Measurements from ENCODE around the gene MINDY2.
A peak's percentile ranks its signal among the peaks of the same experiment; 100 is the strongest.
"Not testable (repeated sequence)": the region's sequence is repeated elsewhere in the genome, so short reads cannot be mapped to it uniquely, and the experiment has no call there.

Gene MINDY2

DNA sequence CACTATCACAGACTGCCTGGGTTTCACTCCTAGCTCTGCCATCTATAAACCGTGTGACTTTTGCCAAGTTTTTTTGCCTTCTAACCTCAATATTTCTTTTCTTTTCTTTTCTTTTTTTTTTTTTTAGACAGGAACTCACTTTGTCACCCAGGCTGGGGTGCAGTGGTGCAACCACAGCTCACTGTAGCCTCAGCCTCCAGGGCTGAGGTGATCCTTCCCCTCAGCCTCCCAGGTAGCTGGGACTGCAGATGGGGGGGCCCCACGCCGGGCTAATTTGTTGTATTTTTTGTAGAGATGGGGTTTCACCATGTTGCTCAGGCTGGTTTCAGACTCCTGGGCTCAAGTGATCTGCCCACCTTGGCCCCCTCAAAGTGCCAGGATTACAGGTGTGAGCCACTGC, 18.4 kb upstream of the MINDY2 start:
- no peak for DNase-seq

DNA sequence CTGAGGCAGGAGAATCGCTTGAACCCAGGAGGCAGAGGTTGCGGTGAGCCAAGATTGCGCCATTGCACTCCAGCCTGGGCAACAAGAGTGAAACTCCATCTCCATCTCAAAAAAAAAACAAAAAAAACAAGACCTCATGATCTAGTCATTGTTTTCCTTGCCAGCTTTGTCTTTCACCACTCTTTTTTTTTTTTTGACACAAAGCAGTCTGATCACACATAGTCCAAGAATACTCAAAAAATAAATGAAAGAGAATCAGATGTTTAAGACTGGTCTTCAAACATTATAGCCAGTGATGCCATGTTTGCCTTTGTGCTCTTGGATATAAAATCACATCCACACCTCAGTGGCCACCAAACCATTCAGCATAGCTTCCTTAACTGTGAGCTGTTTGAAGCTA, 15.8 kb upstream of the MINDY2 start:
- DNase-seq = no peak

DNA sequence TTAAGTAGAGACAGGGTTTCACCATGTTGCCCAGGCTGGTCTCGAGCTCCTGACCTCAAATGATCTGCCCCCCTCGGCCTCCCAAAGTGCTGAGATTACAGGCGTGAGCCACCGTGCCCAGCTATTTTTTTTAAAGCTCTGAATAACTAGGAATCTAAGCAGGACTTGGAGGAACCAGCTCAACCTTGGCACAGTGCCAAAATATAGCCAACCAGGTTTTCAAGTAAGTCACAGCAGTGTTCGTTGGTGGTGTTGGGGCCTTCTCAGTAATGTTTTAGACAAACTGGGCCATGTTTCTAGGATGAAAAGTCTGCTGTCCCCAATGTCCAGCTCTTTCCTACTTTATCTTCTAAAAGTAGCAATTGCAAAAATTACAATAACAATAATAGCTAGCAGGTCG, 15.1 kb upstream of the MINDY2 start:
- DNase-seq = no peak

DNA sequence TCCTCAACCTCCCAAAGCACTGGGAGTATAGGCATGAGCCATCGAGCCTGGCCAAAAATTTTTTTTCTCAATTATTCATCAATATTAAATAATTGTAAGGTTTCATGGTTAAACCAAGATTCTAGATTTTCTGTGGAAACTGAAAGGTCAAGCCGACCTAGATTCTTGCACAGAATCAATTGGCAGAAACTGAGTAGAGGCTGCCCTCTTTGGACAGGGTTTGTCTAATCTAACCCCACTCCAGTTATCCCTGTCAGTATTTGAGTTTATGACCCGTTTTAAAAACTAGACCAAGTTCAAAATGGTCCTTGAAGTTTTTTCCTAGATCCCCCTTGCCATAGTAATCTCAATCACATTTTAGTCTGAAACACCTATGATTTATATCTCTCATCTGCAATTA, 13.0 kb upstream of the MINDY2 start:
- DNase-seq = no peak

DNA sequence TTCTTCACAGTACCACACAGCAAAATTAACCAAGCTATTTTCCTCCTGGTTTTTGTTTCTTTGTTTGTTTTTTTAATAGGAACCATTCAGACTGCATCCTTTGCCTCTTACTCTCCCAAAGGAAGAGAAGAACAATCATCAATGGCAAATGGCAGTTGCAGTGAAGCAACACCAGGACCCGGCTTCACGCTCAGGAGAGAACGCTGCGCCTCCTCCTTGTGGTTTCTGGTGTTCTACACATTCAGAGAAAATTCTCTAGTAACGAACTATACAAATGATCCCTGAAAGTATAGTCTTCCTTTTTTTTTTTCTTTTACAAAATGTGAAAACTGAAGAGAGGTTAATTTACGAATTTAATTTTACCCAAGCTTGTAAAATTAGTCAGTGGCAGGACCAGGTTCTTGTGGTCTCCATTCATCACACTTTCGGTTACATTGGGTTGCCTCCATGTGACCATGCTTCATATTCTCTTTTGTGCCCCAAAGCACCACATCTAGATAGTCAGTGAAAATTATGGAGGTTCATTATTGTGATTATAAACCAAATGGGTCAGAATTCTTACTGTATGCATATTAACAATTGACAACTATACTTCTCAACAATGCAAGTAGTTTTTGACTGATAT, 10.6 kb upstream of the MINDY2 start:
- DNase-seq = no peak

DNA sequence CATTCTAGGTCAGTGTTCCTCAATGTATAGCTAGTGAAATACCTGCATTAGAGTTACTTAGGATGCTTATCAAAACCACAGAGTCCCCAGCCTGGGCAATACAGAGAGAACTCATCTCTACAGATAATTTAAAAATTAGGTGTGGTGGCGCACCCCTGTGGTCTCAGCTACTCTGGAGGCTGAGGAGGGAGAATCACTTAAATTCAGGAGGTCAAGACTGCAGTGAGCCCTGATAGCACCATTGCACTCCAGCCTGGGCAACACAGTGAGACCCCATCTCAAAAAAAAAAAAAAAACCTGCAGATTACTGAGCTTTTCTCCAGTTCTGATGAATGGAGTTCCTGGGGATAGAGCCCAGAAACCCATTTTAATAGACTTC, 10.1 kb upstream of the MINDY2 start:
- DNase-seq = peak; percentile 23

DNA sequence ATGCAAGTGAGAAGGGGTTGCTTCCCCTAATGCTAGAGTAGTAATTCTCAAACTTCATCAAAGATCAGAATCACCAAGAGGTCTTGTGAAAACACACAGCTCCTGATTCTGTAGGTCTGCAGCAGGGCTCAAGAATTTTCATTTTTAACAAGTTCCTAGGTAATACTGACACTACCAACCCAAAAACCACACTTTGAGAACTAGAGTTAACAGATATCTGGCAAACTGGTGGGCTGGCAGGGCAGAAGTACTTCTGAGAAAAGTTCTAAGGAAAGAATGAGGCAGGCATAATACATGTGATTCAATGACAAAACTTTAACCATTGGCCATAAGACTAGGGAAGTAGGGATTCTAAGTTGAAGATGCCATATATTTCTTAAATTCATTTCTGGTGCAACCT, 8.8 kb upstream of the MINDY2 start:
- DNase-seq = no peak

DNA sequence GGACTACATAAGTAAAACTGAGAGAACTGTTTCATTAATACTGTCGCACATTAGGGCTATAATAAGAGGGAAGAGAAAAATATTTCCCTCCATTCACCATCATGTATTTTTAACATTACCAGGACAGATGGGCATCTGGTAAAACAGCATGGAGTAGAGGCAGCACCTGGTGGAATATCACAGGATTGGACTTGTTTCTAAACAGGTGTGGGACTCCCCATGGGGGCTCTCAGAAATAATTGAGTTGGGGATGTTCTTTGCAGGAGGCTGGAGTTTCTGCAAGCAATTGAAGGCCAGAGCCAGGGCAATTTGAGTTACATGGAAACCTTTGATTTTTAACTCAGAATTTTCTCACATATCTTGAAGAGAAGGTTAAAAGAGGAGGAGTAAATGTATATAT, 8.4 kb upstream of the MINDY2 start:
- DNase-seq = no peak

DNA sequence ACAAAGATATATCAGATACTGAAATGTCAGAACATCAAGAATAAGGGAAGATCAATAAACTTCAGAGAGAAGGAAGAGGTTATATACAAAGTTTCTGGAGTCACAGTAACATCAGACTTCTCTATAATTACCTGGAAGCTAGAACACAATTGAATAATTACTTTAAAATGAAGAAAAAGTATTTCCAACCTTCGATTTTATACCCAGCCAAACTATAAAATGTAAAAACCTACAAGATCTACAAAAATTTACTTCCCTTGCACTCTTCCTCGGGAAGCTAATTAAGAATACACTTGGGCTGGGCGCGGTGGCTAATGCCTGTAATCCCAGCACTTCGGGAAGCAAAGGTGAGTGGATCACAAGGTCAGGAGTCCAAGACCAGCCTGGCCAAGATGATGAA, 6.6 kb upstream of the MINDY2 start:
- no peak for DNase-seq

DNA sequence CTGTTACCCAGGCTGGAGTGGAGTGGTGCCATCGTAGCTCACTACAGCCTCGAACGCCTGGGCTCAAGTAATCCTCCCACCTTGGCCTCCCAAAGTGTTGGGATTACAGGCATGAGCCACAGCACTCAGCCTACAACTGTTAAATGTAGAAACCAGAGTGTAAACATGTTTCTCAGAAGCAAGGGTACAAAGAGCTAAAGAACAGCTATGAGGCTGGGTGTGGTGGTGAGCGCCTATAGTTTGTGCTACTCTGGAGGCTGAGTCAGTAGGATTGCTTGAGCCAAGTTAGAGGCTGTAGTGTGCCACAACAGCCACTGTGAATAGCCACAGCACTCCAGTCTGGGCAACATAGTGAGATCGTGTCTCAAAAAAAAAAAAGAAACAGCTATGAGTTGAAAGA, 4.8 kb upstream of the MINDY2 start:
- DNase-seq = no peak

DNA sequence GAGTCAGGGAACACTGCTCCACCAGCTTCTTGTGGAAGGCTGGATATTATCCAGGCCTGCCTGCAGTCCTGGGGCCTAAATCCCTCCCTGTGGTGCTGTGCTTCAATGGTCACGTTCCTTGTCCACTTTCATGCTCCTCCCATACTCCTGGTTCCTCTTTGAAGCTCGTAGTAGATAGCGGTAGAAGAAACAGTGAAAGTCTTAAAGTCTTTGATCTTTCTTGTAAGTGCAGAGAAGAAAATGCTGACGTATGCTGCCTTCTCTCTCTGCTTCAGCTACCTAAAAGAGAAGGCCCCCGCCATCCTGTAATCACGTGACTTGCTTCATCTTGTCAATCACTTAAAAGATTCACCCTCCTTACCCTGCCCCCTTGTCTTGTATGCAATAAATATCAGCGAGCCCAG, 2.5 kb upstream of the MINDY2 start:
- DNase-seq = peak; percentile 18

DNA sequence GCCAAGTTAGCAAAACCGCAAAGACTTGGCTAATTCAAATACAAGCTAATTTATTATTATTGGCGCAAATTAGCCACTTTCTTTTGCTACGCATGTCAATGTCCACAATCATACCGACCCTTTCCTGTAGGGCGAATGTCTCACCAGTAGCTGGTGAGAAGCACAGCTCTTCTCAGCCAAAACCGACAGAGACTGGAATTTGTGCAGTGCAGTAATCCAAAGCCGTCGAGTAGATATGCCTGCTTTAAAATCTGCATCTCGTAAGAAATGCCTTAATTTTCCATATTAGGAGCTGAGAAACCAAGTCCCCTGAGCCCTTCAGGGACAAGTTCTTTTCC, 614 bp upstream of the MINDY2 start:
- DNase-seq = no peak

DNA sequence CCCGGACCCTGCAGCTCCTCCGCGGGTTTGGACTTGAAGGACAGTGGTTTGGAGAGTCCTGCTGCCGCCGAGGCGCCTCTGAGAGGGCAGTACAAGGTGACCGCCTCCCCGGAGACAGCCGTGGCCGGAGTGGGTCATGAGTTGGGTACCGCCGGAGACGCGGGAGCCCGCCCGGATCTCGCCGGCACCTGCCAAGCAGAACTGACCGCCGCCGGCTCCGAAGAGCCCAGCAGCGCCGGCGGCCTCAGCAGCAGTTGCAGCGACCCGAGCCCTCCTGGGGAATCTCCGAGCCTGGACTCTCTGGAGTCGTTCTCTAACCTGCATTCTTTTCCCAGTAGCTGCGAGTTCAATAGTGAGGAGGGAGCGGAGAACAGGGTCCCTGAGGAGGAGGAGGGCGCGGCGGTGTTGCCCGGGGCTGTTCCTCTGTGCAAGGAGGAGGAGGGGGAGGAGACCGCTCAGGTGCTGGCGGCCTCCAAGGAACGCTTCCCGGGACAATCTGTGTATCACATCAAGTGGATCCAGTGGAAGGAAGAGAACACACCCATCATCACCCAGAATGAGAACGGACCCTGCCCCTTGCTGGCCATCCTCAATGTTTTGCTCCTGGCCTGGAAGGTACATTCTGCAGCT, 634 bp downstream of the MINDY2 start:
- peak; percentile 18 for DNase-seq

DNA sequence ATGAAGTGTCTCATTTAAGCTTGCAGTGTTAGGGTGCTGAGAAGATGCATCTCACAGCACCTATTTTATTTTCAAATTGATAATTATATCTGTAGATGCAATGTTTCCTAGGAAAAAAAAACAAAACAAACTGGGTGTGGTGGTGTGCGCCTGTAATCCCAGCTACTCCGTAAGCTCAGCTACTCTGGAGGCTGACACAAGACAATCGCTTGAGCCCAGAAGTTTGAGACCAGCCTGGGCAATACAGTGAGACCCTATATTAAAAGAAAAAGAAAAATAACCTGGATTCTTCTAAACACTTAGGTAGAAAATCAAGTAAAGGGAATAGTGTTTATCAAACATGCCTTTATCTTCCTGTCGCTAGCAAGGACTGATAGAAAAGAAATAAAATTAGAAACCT, 1.9 kb downstream of the MINDY2 start:
- no peak for DNase-seq

DNA sequence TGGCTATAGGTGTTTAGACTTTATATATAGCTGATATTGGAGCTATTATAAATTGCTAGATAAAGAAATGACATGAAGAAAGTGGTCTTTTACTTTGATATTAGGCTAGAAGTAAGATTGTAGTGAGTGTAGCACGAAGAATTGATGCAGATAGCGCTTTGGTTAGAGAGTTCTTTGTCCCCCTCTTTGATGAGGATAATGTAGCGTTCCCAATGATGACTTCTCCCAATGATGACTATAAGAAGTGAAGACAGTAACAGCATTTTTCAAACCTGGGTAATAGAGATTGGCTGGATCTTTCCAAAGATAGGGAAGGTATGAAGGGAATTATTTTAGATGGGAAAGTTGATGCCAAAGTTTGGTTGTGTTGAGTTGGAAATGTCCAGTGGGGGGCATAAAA, 4.3 kb downstream of the MINDY2 start:
- no peak for DNase-seq

DNA sequence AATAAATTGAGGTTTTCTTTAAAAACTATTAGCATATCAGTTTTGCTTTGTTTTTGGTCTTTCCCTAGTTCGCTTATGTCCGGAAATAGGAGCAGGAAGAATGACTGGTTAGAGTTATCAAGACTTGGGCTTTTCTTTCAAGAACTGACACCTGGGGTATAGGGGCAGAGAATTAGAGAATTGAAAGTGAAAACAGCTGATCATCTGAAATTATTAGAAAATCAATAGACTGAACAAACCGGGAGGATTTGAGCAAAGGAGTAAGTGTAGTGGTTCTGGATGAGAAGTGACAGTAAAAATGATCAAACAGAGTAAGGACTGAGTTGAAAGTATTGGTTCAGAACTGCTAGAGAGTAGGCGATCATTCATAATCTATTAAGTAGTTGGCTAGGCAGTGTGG, 6.0 kb downstream of the MINDY2 start:
- DNase-seq = no peak

DNA sequence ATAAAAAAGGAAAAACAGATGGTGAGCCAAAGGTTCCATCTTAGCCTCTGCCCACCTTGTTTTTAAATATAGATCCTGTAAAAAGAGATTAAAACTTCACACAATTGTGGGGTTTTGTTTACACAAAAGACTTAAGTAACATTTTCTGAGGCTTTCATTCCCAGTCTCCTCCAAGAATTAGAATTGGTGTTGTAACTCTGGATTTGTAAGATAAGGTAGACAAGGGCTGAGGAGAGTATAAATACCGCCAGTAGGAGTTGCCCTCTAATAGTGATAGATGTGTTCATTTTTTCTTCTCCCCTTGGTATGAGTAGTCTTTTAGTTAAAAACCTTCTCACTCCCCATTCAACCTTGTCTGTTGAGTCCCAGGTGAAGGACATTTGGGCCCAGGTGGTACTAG, 8.5 kb downstream of the MINDY2 start:
- no peak for DNase-seq

DNA sequence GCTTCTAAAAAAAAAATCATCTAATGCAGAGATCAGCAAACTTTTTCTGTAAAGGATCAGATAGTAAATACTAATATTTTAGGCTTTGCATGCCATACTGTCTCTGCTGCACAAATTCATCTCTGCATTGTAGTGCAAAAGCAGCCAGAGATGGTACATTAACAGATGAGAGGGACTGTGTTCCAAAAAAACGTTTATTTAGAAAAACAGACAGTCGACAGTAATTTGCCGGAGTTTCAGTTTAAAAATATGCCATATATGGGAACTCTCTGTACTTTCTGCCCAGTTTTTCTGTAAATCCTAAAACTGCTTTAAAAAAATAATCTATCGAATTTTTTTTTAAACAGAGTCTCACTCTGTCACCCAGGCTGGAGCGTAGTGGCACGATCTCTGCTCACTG, 14.3 kb downstream of the MINDY2 start:
- no peak for DNase-seq

DNA sequence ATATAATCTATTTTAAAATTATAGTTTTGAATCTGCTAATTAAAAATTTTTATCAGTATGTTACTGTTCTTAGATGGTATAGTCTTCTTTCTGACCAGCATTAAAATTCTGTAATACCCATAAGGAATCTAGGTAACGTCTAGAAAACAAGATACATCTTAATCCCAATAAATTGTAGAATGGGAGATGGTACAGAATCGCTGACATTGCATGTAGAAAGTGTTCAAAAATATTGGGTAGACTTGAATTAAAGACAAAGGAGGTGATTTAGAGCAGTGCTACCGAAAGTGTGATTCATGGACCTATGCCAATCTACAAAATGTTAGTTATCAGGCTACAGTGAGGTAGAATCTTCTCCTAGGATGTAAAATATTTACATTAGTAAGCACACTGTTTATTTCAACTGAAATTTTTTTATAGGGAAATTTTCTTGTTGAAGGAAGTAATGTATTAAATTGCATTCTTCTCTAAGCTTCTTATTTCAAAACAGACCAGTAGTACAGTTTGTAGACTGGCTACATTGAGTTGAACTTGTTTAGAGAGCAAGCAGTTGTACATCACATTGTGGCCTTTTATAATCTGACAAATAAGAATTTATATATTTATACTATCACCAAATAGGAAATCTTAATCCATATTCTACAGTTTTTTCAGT, 17.1 kb downstream of the MINDY2 start:
- DNase-seq = no peak

DNA sequence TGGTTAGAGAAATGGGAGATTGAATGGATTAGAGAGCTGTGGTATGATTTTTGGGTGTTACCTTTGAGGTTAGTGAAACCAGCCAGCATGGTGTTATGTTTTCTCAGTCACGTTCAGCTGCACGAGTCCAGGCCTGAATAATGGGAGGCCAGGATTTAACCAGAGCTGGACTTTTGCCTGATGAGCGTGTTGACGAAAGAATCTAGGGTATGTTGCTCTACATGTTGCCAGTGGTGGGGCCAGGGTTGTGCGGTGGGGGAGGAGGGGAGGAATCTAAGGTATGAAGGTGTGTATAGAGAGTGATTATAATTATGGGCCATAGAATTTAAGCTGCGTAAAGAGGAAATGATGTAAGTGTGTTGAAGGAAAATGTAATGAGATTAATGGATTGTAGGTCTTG, 22.8 kb downstream of the MINDY2 start:
- DNase-seq = no peak

DNA sequence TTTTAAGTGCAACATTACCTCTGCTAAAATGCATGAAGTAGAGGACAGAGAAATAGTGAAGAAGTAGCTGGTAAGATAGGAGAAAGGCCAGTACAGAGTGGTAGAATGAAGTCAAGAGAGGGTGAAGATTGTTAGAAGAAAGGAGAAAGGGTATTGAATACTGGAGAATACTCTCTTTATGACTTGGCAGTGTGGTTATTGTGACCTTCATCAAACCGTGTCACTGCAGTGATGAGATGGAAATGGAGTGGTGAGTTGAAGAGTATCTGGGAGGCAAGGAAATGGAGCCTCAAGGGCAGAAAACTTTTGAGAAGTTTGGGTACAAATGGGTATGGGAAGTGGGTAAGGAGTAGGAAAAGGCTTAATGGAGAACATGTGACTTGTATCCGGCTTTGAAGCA, 24.7 kb downstream of the MINDY2 start:
- no peak for DNase-seq

DNA sequence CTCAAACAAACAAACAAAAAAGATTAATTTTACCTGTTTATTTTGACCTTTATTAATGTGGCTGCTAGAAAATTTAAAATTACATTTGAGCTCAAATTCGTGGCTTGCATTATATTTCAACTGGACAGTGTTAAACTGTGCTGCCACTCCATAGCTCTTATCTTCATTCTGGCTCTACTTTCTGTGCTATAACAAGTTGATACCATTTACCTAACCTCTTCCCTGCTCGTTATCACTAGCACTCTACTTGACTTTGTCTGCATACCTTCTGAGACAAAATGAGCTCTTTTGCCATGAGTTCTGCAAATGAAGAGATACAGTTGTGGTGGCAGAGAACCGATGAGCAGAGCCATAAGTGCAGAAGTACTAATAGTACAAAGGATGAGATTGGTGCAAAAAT, 26.4 kb downstream of the MINDY2 start:
- DNase-seq = no peak

DNA sequence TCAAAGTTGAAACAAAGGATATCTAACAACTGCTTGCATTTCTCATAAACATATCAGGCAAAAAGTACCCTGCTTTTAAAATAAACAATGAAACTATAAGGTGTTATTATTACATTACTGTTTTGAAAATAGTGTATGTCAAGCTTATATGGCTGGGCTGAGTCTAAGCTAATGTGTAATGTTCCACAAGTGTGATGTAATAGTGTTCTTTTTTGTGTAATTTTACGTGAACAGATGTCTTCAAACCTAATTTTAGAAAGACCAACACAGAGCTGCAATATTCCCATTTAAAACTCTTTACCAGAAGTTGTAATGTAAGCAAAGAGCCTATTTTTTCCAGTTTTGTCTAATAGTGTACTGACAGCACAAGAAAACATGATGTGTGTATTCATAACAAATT, 34.0 kb downstream of the MINDY2 start:
- DNase-seq = no peak

DNA sequence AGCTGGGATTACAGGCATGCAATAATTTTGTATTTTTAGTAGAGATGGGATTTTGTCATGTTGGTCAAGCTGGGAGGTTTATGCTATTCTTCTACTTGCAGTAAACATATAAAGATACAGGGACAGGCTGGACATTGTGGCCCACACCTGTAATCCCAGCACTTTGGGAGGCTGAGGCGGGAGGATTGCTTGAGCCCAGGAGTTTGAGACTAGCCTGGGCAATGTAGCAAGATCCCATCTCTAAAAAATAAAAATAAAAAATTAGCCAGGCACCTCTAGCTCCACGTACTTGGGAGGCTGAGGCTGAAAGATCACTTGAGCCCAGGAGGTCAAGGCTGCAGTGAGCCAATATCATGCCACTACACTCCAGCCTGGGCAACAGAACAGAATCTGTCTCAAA, 52.2 kb downstream of the MINDY2 start:
- not testable (repeated sequence) for DNase-seq

DNA sequence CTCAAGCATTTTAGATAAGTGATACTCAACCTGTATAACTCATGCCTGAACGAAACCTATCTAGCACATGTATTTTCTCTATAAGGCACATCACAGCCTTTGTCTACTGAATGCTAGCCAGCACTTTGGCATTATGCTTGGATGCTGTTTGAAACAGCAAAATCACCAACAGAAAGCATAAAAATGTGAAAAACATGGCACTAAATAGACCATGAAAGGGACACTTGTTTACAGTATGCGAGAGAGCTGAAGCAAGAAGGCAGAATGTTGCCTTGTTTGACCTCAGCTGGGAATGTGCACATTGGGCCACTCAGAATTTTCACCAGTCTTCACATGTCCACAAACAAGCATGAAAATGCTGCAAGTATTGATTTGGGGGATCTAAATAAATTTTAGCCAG, 59.5 kb downstream of the MINDY2 start:
- no peak for DNase-seq
